ENCODE results near the gene MRPL9.
A peak's percentile ranks its signal among the peaks of the same experiment; 100 is the strongest.

Gene MRPL9

GRCh38 chr1:151800830-151801229 is 37.5 kb upstream of the MRPL9 start:
- TF ChIP-seq CREB1 (IDR thresholded peaks at IDR 0.05; ENCODE audit: low read depth) (no peak), EGR1 (IDR thresholded peaks at IDR 0.05) (no peak), TAF1 (IDR thresholded peaks at IDR 0.05; ENCODE audit: low read depth) (no peak), TCF12 (IDR thresholded peaks at IDR 0.05; ENCODE audit: low read depth) (no peak), YY1 (IDR thresholded peaks at IDR 0.05; ENCODE audit: low read depth) (no peak), NFIC (IDR thresholded peaks at IDR 0.05) (no peak), USF1 (IDR thresholded peaks at IDR 0.05) (no peak)

- TF ChIP-seq TEAD4 (IDR thresholded peaks at IDR 0.05) (no peak), EP300 (IDR thresholded peaks at IDR 0.05; ENCODE audit: borderline replicate concordance) (no peak), EGR1 (IDR thresholded peaks at IDR 0.05) (no peak), NFIC (IDR thresholded peaks at IDR 0.05) (no peak), CREB1 (IDR thresholded peaks at IDR 0.05; ENCODE audit: low read depth) (no peak), TCF12 (IDR thresholded peaks at IDR 0.05; ENCODE audit: low read depth) (no peak)
Observed at GRCh38 chr1:151799179-151800022, 36.1 kb upstream of the MRPL9 start.

- TF ChIP-seq CEBPB (IDR thresholded peaks at IDR 0.05) (no peak), CREB1 (IDR thresholded peaks at IDR 0.05; ENCODE audit: low read depth) (no peak), EP300 (IDR thresholded peaks at IDR 0.05; ENCODE audit: borderline replicate concordance) (no peak), FOXM1 (IDR thresholded peaks at IDR 0.05; ENCODE audit: borderline replicate concordance, low read depth) (no peak), REST (IDR thresholded peaks at IDR 0.05; ENCODE audit: low read depth) (no peak), RAD21 (IDR thresholded peaks at IDR 0.05; ENCODE audit: low read depth) (no peak), NFIC (IDR thresholded peaks at IDR 0.05) (no peak), ZBTB7A (IDR thresholded peaks at IDR 0.05; ENCODE audit: low read depth) (no peak), EGR1 (IDR thresholded peaks at IDR 0.05) (no peak), TEAD4 (IDR thresholded peaks at IDR 0.05) (no peak), YY1 (IDR thresholded peaks at IDR 0.05; ENCODE audit: low read depth) (no peak), TCF12 (IDR thresholded peaks at IDR 0.05; ENCODE audit: low read depth) (no peak), USF1 (IDR thresholded peaks at IDR 0.05) (no peak), TAF1 (IDR thresholded peaks at IDR 0.05; ENCODE audit: low read depth) (no peak)
- TF ChIP-seq, protein P1, sequence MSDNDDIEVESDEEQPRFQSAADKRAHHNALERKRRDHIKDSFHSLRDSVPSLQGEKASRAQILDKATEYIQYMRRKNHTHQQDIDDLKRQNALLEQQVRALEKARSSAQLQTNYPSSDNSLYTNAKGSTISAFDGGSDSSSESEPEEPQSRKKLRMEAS (IDR thresholded peaks at IDR 0.05), result no peak
Observed at GRCh38 chr1:151798571-151798970, 35.3 kb upstream of the MRPL9 start.

DNA sequence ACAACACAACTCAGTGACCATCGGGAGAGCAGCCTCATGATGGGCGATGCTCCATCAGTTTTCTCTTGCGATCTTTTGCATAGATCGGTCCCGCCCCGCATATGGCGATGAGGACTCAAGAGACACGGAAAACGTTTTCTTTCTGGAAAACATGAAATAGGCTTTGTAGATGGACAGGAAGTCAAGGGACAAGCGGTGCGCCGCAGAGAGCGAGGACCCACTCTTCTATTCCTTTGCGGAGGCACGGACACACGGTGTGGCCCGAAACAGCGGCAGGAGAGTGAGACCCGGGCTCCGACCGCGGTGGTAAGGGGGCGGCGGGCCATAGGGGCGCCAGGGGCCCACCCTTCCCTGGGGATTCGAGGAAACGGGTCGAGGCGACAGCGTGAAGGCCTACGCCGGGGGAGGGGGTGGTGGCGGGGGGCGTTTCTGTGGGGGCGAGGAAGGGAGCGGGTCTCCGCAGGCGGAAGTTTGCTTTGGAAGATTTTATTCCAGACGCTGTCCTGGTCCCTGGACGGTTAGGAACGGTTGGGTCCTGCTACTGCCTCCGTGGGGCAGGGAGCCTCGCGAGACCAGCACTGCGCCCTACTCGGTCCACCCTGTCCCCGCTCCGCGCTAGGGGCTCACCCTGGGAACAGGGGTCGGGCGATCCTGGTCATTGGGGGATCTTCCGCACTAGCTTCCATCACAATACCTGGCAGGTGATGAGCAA is 27.8 kb upstream of the MRPL9 start:
- TF ChIP-seq CEBPB (IDR thresholded peaks at IDR 0.05) (no peak), TEAD4 (IDR thresholded peaks at IDR 0.05) (no peak), EGR1 (IDR thresholded peaks at IDR 0.05) (no peak), TCF12 (IDR thresholded peaks at IDR 0.05; ENCODE audit: low read depth) (no peak), TAF1 (IDR thresholded peaks at IDR 0.05; ENCODE audit: low read depth) (no peak), EP300 (IDR thresholded peaks at IDR 0.05; ENCODE audit: borderline replicate concordance) (no peak), USF1 (IDR thresholded peaks at IDR 0.05) (no peak), RAD21 (IDR thresholded peaks at IDR 0.05; ENCODE audit: low read depth) (no peak), ZBTB7A (IDR thresholded peaks at IDR 0.05; ENCODE audit: low read depth) (no peak), FOXM1 (IDR thresholded peaks at IDR 0.05; ENCODE audit: borderline replicate concordance, low read depth) (no peak)
- TF ChIP-seq, protein P1 (IDR thresholded peaks at IDR 0.05), result no peak

- TF ChIP-seq CREB1 (IDR thresholded peaks at IDR 0.05; ENCODE audit: low read depth) (0 out of 2 replicates have a peak, but pooled peaks have one; percentile 36), EGR1 (IDR thresholded peaks at IDR 0.05) (peak; percentile 93), TCF12 (IDR thresholded peaks at IDR 0.05; ENCODE audit: low read depth) (peak; percentile 48; the same call in 1 of the 2 replicates), CEBPB (IDR thresholded peaks at IDR 0.05) (no peak), REST (IDR thresholded peaks at IDR 0.05; ENCODE audit: low read depth) (no peak), TAF1 (IDR thresholded peaks at IDR 0.05; ENCODE audit: low read depth) (peak; percentile 57), TEAD4 (IDR thresholded peaks at IDR 0.05) (0 out of 2 replicates have a peak, but pooled peaks have one; percentile 3), YY1 (IDR thresholded peaks at IDR 0.05; ENCODE audit: low read depth) (peak; percentile 10; the same call in 1 of the 2 replicates), FOXM1 (IDR thresholded peaks at IDR 0.05; ENCODE audit: borderline replicate concordance, low read depth) (peak; percentile 27; the same call in 1 of the 2 replicates), RAD21 (IDR thresholded peaks at IDR 0.05; ENCODE audit: low read depth) (peak; percentile 29; the same call in 1 of the 2 replicates), NFIC (IDR thresholded peaks at IDR 0.05) (no peak), ZBTB7A (IDR thresholded peaks at IDR 0.05; ENCODE audit: low read depth) (peak; percentile 80), EP300 (IDR thresholded peaks at IDR 0.05; ENCODE audit: borderline replicate concordance) (no peak), USF1 (IDR thresholded peaks at IDR 0.05) (no peak)
- TF ChIP-seq, protein P1 (IDR thresholded peaks at IDR 0.05), result peak; percentile 98
Observed at GRCh38 chr1:151790071-151790939, 27.0 kb upstream of the MRPL9 start, which contains the start of gene TDRKH. Gene TDRKH (minus strand): TSS chr1:151790500. CDS start chr1:151783022, 7,478 bp downstream.
